Hepatocyte (in vitro differentiated cells): ENCODE data around the gene TMEM81.

Experiments used
- EZH2 ChIP-seq: fragments of 200-600 bp; sonication (generic); IDR thresholded peaks from 2 replicates; pipeline ENCODE4 v1.6.1; 2016; ENCODE audit warnings: antibody characterized with exemption, mild to moderate bottlenecking, borderline replicate concordance
- EZH2phosphoT487 ChIP-seq: fragments of 200-600 bp; sonication (generic); IDR thresholded peaks from one replicate; pipeline ENCODE4 v1.6.1; 2018; ENCODE audit warnings: antibody characterized with exemption, mild to moderate bottlenecking, low read depth, moderate library complexity; ENCODE audit not compliant: unreplicated experiment, severe bottlenecking
- TF ChIP-seq, protein P1 (sequence below): fragments of 200-600 bp; sonication (generic); IDR thresholded peaks from 2 replicates; pipeline ENCODE4 v1.5.1; 2016; ENCODE audit warnings: antibody characterized with exemption, mild to moderate bottlenecking; ENCODE audit not compliant: poor library complexity

DNA sequence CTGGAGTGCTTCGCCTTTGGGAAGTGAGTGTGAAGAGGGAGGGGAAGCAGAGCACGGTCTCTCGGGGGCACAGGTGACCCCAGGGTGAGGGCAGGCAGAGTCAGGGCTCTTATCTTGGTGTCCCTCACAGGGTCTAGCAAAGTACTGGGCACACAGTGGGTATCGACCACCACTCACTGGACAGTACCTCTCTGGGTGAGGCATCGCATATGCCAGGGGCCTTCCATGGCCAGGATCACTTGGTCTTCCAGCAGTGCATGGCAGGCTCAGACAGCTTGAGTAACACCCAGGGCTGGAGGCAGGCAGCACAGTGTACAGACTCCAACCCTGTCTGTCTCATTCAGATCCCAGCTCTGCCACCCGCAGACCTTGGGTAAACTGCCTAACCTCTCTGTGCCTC, 24.6 kb downstream of the TMEM81 start:
- no peak for TF ChIP-seq EZH2phosphoT487
- TF ChIP-seq, protein P1, sequence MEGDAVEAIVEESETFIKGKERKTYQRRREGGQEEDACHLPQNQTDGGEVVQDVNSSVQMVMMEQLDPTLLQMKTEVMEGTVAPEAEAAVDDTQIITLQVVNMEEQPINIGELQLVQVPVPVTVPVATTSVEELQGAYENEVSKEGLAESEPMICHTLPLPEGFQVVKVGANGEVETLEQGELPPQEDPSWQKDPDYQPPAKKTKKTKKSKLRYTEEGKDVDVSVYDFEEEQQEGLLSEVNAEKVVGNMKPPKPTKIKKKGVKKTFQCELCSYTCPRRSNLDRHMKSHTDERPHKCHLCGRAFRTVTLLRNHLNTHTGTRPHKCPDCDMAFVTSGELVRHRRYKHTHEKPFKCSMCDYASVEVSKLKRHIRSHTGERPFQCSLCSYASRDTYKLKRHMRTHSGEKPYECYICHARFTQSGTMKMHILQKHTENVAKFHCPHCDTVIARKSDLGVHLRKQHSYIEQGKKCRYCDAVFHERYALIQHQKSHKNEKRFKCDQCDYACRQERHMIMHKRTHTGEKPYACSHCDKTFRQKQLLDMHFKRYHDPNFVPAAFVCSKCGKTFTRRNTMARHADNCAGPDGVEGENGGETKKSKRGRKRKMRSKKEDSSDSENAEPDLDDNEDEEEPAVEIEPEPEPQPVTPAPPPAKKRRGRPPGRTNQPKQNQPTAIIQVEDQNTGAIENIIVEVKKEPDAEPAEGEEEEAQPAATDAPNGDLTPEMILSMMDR = no peak
- TF ChIP-seq EZH2 = no peak
